NCI-H1092 treated with DMSO at 0.1 percent for 48 hours (cell line): Measurements from ENCODE around the gene CYBRD1.
"Not testable (repeated sequence)": the region's sequence is repeated elsewhere in the genome, so short reads cannot be mapped to it uniquely, and the experiment has no call there.

Experiments used
- DNase-seq: peaks from one replicate; lab custom pipeline; 2025; lab: John Stamatoyannopoulos, UW

Gene CYBRD1

DNA sequence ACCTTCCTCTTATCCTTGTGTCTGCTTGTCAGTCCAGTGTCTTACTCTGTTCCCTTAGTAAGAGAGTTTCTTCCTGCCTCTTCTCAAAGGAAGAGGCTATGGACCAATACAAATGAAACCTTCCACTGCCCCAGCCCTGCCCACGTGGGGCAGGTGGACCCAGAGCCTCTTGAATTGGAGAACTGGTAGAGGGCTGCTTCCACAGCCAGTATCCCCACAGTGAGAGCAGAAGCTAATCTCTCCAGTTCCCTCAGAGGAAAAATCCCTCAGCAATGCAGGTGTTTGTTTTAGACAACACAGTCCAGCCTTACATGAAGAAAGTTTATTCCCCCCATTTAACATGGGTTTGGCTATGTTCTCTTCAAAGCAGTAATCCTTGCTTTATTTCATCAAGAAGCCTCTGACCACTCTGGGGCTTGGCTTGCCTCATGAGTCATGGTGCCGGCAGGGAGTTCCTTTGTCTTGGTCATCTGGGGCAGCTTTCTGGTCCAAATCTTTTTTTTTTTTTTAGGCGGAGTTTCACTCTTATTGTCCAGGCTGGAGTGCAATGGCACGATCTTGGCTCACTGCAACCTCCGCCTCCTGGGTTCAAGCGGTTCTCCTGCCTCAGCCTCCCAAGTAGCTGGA lies 6.5 kb upstream of the CYBRD1 start:
- DNase-seq, result no peak

DNA sequence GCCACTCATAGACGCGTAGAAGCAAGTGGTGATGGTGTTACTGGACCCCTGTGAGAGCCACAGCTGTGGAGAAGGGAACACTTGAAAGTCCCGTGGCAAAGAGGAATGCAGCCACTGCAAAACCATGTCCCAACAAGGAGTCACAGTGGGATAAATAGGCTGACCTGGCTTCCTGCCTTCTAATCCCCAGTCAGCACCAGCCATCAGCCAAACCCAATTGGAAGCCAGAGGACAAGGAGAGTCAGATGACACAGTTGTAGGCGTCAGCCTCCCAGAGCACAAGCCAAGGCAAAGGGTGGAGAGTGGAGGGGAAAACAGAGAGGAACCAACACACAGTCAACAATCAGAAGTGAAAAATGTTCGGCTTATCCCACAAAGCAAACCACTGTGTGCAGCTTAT lies 5.5 kb upstream of the CYBRD1 start:
- no peak for DNase-seq

DNA sequence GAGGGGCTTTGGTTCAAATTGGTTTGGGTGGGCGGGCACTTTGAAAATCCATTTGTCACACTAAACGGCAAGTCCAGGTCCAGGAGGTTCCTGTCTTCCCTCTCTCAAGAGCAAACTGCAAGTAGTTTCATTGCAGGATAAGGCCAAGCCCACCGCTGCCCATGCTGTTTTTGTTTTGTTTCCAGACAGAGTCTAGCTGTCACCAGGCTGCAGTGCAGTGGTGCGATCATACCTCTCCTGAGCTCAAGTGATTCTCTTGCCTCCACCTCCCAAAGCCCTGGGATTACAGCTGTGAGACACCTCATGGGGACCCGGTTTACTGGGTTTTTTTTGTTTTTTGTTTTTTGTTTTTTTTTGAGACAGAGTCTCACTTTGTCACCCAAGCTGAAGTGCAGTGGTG lies 1.8 kb upstream of the CYBRD1 start:
- no peak for DNase-seq

DNA sequence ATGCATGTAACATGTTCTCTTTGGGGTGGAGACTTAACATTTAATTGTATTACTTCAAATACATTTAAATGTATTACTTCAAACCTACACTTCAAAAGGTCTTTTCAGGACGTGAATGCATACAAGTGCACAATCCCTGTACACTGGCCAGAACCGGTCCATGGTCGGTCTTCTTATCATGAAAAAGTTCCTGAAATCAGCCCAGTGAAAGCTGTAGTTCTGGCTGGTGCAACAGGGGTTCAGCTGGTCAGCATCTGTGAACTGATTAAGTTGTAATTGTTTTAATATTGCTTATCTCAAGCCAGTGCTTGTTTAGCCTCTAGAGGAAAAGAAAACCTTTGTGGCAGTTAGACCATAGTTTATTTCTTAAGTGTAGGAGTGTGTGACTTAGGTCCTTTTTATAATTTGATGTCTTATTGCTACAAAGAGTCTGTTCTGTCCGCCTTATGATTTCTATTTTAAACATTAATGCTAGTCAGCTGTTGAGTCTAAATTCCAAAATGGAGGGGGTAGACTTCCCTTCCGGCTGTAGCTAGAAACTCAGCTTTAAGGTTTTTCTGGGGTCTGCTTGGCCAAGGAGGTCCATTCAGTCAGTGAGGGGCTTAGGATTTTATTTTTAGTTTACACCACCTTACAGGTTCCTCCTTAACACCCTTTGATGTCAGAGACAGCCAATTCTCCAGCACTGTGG lies 768 bp upstream of the CYBRD1 start:
- no peak for DNase-seq

DNA sequence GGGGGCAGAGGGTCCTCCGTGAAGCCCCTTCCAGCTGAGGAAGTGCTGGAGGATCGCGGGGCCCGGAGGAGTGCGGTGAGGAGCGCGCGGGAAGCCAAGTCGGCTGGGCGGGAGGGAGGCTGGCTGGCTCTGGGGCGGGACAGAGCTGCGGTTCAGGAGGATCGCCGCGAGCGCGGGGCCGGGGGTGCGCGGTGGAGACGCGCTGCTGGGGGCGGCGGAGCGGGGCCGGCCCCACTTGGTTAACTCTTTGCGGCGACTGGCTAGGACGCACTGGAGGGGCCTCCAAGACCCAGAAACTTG lies 464 bp downstream of the CYBRD1 start:
- DNase-seq, result no peak

DNA sequence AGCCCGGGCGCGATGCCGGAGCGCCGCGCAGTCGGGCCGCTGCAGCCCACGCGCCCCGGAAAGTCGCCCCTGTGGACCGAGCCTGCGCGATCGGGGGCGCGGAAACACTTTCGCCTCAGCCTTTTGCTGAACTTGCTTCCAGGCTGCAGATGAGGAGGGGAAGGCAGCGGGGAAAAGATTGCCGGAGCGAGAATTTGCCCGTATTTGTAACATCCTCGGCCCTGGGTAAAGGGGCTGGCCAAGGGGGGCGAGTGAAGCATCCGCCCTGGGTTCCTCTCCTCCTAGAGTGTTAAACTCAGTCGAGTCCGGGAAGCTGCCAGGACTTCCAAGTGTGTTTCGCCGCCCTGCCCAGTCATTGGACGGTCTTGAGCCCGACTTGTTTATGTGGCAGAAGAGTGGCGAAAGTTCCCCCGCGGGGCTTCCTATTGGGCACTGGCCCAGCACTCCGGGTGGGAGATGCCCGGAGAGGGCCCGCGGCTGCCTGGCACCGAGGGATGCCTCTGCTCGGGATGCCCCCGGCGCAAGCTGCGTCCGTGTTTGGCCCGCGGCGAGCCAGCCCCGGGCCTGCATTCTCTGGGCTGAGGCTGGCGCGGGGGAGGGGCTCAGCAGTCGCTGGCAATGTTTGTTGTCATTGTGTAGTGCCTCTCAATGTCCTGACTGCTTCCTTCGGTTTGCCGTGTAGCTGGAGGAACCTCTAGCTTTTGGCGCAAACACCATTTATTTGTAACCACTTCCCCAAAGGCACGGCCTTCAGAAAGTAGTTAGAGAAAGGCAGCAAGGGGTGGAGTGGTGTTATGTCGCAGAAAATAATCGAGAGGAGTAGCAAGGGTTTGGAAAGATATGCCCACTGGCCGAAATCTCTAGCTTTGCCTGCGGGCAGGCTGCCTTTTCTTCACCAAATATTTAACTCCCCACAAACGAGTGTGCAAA lies 1.1 kb downstream of the CYBRD1 start:
- no peak for DNase-seq

DNA sequence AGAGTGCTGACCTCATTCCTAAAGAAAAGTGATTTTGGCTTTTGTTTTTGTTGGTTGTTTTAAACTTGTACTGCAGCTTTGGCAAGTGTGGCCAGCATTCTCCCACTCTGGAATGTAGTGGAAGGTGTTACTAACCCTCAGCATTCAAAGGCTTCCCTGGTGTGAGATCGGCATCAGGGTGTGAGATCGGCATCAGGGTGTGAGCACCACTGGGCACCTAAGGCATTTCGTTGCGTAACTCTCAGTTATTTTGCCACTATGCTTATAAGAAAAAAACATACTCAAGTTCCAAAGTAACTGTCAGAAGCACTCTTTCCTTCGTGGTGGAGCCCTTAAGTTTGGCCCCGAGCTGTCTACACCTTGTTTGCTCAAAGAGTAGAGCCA lies 1.7 kb downstream of the CYBRD1 start:
- DNase-seq, result no peak

DNA sequence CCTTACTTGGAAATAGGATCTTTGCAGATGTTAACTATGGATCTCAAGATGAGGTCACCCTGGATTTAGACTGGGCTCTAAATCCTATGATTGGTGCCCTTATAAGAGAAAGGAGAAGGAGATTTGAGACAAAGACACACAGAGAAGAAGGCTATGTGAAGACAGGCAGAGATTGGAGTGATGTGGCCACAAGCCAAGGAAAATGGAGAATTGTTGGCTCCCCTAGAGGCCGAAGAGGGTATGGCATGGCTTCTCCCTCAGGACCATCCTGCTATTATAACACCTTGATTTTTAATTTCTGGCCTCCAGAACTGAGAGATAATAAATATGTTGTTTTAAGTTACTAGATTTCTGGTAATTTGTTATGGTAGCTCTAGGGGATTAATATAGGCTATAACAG lies 7.6 kb downstream of the CYBRD1 start:
- no peak for DNase-seq

DNA sequence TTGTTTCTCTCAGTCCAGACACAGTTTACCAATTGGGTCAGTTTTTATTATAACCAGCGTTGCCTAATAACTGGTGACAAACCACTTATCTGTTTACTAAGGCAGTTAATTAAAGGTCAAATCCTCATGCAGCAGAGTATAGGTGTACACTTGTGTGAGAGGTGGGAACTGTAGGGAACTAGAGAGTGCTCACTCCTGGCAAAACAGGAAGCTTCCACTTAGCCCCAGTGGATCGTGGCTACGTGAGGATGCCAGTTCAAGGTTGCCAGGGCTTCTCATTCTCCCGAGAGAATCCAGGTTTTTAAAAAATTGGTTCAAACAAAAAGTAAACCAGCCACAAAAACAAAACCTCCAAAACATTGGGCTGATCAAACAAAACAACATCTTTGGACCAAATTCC lies 8.1 kb downstream of the CYBRD1 start:
- no peak for DNase-seq

DNA sequence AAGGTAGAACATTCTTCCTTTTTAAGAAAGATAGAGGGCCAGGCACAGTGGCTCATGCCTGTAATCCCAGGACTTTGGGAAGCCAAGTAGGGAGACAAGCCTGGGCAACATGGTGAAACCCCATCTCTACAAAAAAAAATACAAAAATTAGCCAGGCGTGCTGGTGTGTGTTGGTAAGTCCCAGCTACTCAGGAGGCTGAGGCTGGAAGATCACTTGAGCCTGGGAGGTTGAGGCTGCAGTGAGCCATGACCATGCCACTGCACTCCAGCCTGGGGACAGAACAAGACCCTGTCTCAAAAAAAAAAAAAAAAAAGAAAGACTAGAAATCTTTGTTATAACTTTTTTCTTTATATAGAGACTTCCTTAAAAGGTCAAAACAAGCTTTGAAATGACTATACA lies 8.6 kb downstream of the CYBRD1 start:
- DNase-seq, result not testable (repeated sequence)

DNA sequence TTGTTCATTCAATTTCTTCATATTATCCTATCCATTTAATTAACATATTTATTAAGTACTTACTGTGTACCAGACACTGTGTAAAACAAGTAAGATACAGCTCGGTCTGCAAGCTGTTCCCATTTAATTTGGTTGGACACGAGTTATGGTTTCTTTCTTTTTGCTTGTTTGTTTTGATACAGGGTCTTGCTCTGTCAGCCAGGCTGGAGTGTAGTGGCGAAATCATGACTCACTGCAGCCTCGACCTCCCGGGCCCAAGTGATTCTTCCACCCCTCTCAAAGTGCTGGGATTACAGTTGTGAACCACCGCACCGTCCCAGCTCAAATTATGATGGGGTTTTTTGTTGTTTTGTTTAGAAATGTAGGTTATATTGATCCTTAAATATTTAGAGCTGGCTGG lies 9.0 kb downstream of the CYBRD1 start:
- DNase-seq, result no peak

DNA sequence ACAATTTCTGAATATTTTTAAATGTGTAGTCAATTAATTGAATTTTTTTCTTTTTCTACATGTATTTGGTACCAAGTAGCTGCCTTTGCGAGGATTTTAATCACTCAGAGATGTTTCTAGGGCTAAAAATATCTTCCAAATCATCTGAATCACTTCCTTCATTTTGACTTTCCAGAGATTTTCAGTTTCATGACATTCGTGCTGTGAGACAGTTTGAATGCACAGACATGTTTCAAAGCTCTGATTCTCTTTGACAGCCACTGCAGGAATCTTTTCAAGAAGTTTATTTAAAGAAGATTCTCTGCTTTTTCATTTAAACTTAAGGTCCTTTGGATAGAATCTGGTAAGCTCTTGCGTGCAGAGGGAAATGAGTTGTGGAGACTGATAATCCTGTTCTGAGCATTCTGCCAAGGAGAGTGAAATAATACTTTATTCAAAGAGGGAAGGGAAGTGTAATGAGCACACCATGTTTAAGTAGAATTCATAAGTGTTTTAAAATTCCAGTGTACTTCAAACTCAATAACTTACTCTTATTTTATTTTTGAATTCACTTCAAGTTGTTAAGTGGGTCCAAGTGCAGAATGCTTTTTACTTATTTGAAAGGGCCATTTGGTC lies 9.7 kb downstream of the CYBRD1 start:
- no peak for DNase-seq

DNA sequence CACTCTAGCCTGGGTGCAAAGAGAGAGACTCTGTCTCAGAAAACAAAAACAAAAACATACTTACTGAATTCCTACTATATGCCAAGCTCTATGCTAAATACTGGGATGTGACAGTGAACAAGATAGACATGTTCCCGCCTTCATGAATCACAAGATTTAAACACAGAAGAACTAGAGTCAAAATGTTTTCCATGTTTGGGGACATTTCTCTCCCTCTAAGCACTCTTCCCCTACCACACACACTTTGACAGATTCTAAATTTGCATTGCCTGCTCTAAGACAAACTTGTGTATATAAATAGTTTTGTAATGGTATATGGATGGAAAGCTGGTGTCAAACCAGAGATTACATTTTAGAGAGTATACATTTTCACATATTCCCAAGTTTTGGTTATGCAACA lies 11.1 kb downstream of the CYBRD1 start:
- DNase-seq, result no peak

DNA sequence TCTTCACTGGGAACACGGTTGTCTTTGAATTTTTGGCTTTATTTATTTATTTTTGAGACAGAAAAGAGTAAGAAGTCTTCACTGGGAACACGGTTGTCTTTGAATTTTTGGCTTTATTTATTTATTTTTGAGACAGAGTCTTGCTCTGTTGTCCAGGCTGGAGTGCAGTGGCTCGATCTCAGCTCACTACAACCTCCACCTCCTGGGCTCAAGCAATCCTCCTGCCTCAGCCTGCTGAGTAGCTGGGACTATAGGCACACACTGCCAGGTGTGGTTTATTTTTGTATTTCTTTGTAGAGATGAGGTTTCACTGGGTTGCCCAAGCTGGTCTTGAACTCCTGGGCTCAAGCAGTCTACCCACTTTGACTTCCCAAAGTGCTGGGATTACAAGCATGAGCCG lies 13.3 kb downstream of the CYBRD1 start:
- DNase-seq, result not testable (repeated sequence)

DNA sequence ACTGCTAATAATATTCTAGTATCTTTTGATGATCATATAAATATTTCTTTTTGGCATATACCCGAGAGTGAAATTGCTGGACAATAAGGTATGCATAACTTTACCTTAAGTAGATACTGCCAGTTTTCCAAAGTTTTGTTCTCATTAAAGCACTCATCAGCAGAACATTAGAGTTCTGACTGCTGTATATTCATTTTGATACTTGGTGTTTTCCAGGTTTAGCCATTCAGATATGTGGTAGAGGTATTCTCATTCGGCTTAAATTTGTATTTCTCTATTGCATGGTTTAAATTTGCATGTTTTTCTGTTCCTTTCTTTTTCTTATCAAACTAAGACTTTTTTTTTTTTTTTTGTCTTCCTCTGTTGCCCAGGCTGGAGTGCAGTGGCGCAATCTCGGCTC lies 18.2 kb downstream of the CYBRD1 start:
- DNase-seq, result no peak

DNA sequence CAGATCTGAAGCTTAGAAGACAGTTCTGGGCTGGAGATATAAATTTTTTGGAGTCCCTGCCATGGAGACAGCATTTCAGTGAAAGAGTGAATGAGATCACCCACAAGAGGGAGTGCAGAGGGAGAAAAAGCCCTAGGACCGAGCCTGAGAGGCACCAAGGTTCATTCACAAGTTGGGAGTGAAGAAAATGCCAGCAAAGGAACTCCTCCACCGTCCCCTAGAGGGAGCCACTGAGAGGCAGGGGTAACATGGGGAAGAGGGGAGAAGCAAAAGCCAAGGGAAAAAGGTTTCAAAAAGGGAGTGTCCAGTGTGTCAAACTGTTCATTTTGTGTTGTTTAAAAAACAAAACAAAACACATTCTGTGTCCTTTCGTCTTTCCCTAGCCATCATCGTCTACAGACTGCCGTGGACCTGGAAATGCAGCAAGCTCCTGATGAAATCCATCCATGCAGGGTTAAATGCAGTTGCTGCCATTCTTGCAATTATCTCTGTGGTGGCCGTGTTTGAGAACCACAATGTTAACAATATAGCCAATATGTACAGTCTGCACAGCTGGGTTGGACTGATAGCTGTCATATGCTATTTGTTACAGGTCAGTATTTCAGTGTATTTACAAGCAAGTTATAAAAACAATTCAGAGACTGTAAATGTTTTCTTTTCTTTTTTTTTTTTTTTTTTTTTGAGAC lies 19.1 kb downstream of the CYBRD1 start:
- DNase-seq, result no peak

DNA sequence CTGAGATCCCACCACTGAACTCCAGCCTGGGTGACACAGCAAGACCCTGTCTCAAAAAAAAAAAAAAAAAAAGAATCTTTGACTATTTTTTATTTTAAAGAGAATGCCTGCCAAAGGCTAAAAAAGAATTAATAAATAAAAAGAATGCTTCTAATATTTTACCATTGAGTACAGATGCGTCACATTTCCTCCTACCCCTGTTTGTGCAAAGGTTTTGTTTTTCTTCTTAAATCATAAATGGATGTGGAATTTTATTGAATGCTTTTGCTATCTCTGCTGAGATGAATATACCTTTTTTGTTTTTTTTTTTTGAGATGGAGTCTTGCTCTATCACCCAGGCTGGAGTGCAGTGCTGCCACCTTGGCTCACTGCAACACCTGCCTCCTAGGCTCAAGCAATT lies 22.8 kb downstream of the CYBRD1 start:
- DNase-seq, result no peak

DNA sequence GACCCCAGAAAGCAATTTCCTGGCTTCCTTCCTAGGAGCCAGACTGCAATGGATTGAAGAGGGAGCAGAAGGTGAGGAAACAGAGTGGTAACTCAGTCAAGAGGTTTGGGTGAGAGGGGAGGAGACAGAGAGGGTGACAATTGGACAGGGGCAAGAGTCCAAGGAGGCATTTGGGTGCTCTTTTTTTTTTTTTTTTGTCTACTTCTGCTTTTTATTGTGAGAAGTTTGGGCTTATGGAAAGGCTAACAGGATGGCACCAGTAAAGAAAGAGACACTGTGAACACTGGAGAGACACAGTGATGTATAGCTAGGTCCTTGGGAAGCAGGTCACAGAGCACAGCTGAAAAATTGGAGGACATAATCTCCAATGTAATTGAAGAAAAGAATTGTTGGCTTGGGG lies 25.0 kb downstream of the CYBRD1 start:
- DNase-seq, result no peak

DNA sequence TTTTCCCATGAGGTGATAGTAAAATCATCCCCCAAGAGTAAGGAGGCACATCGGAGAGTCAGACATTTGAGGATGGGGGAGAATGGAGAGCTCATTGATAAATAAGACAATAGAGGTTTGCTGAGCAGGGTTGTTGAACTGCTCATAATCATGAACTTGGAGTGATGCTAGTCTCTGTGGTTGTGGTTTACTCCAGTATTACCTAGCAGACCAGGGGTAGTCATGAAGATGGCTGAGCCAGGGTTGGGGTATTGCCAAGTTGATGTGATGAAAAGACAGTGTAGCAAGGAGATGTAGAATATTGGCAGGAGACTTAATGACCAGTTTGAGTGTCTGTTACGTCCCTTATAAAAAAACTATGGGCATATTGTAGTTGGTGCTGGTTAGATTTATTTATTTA lies 25.4 kb downstream of the CYBRD1 start:
- DNase-seq, result no peak

DNA sequence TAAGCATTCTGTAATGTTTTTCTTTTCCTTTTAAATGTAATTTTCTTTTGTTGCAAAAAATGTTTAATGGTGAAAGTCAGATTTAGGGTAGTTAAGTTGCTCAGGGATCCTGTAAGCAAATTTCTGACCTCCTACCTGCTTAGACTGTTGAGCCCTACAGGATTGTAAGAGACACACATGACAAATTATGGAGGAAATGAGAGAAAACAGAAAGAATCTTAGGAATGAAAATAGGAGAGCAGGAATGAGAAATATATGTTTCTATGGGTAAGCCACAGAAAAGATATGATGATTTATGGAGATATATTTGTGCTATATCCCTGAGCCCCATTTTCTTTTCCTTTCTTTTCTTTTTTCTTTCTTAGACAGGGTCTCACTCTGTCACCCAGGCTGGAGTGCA lies 28.3 kb downstream of the CYBRD1 start:
- no peak for DNase-seq

DNA sequence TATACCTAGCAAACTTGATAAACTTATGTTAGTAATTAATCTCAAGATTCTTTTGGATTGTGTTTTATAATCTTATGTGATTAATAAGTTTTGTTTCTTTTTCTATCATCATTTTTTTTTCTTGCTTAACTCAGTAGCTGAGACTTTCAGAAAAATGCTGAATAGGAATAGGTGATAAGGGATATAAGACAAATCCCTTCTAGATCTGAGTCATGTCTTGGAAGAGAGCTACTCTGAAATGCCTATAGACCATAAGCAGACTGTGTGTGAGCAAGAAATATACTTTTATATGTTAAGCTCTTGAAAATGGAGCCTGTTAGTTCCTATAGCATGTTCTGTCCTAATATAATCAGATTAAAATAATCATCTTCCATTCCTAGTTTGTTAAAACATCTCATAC lies 29.6 kb downstream of the CYBRD1 start:
- DNase-seq, result no peak

DNA sequence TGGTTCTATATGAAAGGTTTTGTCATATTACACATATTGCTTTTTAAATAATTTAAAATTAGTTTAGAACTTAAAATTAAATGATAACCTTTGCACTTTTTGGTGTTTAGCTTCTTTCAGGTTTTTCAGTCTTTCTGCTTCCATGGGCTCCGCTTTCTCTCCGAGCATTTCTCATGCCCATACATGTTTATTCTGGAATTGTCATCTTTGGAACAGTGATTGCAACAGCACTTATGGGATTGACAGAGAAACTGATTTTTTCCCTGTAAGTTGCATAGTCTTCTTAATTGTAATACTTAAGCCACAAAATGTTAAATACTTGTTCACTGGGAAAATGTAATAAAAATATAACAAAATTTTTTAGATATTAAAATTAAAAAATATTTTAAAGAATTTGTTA lies 31.0 kb downstream of the CYBRD1 start:
- no peak for DNase-seq
